Spleen (tissue), 13 donors: ENCODE results near the gene SIPA1. TPM values are rescaled to one million over a fixed set of nuclear protein-coding genes. Genes with fewer than 3 reads are reported as not detected.
A peak's percentile ranks its signal among the peaks of the same experiment; 100 is the strongest.

Source experiments
- DNase-seq: peaks from one replicate; pipeline ENCODE4 v3.0.0-alpha.2; 2020
- H3K27ac ChIP-seq, 8 donors: fragments of 200-600 bp; sonication (generic) in 7 of 8; 1 replicate in 4 of 8; 2 replicates in 4 of 8; pipeline versions ENCODE4 v1.5.0 to v1.8.0; 2016 to 2021; ENCODE audit warnings: inconsistent platforms in 4 of 8, mild to moderate bottlenecking in 4 of 8, moderate library complexity in 1 of 8
- H3K27me3 ChIP-seq, 7 donors: fragments of 200-600 bp; sonication (generic) in 6 of 7; replicated peaks in 1 of 7; 1 replicate in 4 of 7; 2 replicates in 3 of 7; pipeline versions ENCODE4 v1.5.0 to v1.8.0; 2016 to 2021; ENCODE audit warnings: inconsistent platforms in 3 of 7, mild to moderate bottlenecking in 1 of 7
- H3K36me3 ChIP-seq, 6 donors: fragments of 200-600 bp; sonication (generic) in 5 of 6; 1 replicate in 4 of 6; 2 replicates in 2 of 6; pipeline versions ENCODE4 v1.5.0 to v1.8.0; 2016 to 2021; ENCODE audit warnings: inconsistent platforms in 2 of 6
- H3K4me1 ChIP-seq, 6 donors: fragments of 200-600 bp; sonication (generic) in 5 of 6; 1 replicate in 3 of 6; 2 replicates in 3 of 6; pipeline versions ENCODE4 v1.5.0 to v1.8.0; 2016 to 2021; ENCODE audit warnings: inconsistent platforms in 3 of 6
- H3K4me3 ChIP-seq, 8 donors: fragments of 200-600 bp; sonication (generic) in 7 of 8; 1 replicate in 4 of 8; 2 replicates in 4 of 8; pipeline versions ENCODE4 v1.5.0 to v1.8.0; 2016 to 2021; ENCODE audit warnings: inconsistent platforms in 4 of 8, mild to moderate bottlenecking in 4 of 8, moderate library complexity in 2 of 8
- H3K9me3 ChIP-seq, 8 donors: fragments of 200-600 bp; sonication (generic) in 7 of 8; 1 replicate in 4 of 8; 2 replicates in 4 of 8; pipeline versions ENCODE4 v1.5.0 to v1.8.0; 2016 to 2021; ENCODE audit warnings: inconsistent platforms in 4 of 8
- CTCF ChIP-seq, 11 experiments: fragments of 200-600 bp in 7 of 11; fragments of 450-650 bp in 4 of 11; sonication (generic) in 4 of 11; IDR thresholded peaks in 8 of 11; conservative IDR thresholded peaks in 3 of 11; 1 replicate in 7 of 11; 2 replicates in 4 of 11; pipeline versions ENCODE4 v1.4.0 to v1.8.0; 2016 to 2021; ENCODE audit warnings: antibody characterized with exemption in 11 of 11, inconsistent platforms in 4 of 11, mild to moderate bottlenecking in 1 of 11
- POLR2A ChIP-seq, 3 donors: fragments of 450-650 bp; IDR thresholded peaks; one replicate each; pipeline ENCODE4 v1.5.1; 2017; ENCODE audit warnings: antibody characterized with exemption in 3 of 3, mild to moderate bottlenecking in 1 of 3
- POLR2AphosphoS5 ChIP-seq, 3 donors: sonication (generic); formaldehyde crosslinking; IDR thresholded peaks; one replicate each; pipeline ENCODE4 v1.5.1; 2017; ENCODE audit warnings: antibody characterized with exemption in 3 of 3
- WGBS, 5 donors: extraction: QIAGEN DNeasy Blood & Tissue Kit in 3 of 5; methylation state at CpG; one replicate each; pipeline versions ENCODE4 v1.1.5 to v1.1.7; 2013 to 2018; 5-methylcytosine and 5-hydroxymethylcytosine counted together
- intact Hi-C: fragments of 100-400 bp; cut with DNase I; formaldehyde crosslinking; loops from one replicate; pipeline ENCODE4 v1.15.0; 2023; ENCODE audit warnings: low total_unique reads
- long read RNA-seq, 2 donors: transcript quantifications; one replicate each; lab custom pipeline, GENCODE V29; 2026
- polyA plus RNA-seq, 3 donors: library from polyadenylated mRNA; stranded (reverse); fragments of 200-250 nt; gene quantifications; one replicate each; pipeline ENCODE4 v1.2.1, GENCODE V29; 2013
- total RNA-seq, 7 donors: library from RNA; depleted of rRNA in 3 of 7; stranded (reverse); fragments of >200 nt in 3 of 7; fragmentation: NEBNext Ultra II Directional in 4 of 7; extraction: Animal tissue kit (Norgen Biotek cat#: 25700) in 4 of 7; gene quantifications; one replicate each; pipeline versions ENCODE4 v1.1.0 to v1.2.1, GENCODE V29; 2016 to 2021
- donor health status: healthy with polysubstance abuse.
- donor health status: DM: no; HTN: no; CAD: no; lungs with moderate emphysema.
- donor health status: DM: no; HTN: no; CAD: no.
- donor health status: Bipolar disorder and iron deficiency.
- donor health status: healthy.
- donor health status: DM: no; HTN: no; CAD: no.
- donor health status: DM: yes; HTN: yes; CAD: no.

SIPA1 gene, protein sequence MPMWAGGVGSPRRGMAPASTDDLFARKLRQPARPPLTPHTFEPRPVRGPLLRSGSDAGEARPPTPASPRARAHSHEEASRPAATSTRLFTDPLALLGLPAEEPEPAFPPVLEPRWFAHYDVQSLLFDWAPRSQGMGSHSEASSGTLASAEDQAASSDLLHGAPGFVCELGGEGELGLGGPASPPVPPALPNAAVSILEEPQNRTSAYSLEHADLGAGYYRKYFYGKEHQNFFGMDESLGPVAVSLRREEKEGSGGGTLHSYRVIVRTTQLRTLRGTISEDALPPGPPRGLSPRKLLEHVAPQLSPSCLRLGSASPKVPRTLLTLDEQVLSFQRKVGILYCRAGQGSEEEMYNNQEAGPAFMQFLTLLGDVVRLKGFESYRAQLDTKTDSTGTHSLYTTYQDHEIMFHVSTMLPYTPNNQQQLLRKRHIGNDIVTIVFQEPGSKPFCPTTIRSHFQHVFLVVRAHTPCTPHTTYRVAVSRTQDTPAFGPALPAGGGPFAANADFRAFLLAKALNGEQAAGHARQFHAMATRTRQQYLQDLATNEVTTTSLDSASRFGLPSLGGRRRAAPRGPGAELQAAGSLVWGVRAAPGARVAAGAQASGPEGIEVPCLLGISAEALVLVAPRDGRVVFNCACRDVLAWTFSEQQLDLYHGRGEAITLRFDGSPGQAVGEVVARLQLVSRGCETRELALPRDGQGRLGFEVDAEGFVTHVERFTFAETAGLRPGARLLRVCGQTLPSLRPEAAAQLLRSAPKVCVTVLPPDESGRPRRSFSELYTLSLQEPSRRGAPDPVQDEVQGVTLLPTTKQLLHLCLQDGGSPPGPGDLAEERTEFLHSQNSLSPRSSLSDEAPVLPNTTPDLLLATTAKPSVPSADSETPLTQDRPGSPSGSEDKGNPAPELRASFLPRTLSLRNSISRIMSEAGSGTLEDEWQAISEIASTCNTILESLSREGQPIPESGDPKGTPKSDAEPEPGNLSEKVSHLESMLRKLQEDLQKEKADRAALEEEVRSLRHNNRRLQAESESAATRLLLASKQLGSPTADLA
- total RNA-seq (100 to 1,000 TPM; 167 to 308 (median 255) TPM), polyA plus RNA-seq (100 to 1,000 TPM; 269 to 423 (median 327) TPM)
- long read RNA-seq, donor 1, transcript SIPA1-209 (16 exons, 3,521 nt), result major isoform, 9 of 14 reads
- long read RNA-seq, donor 1, partial matches to known transcripts, result 0 of 14 reads
- long read RNA-seq, donor 1, other reads (novel, unspliced or antisense), result 0 of 14 reads
- long read RNA-seq, donor 2, transcript SIPA1-209 (16 exons, 3,521 nt), result major isoform, 9 of 12 reads
- long read RNA-seq, donor 2, partial matches to known transcripts, result 0 of 12 reads
- long read RNA-seq, donor 2, other reads (novel, unspliced or antisense), result 0 of 12 reads

- WGBS, 5 donors, result 3 to 9% (median 4%) methylated on average over 26 to 46 of the region's 46 CpGs
- Histone ChIP-seq H3K36me3 (peaks cover 2 to 67% (median 48%) of the 10 kb centered on the region in 6 donors), H3K4me1 (peaks cover 63 to 96% (median 83%) of the 10 kb centered on the region in 6 donors), H3K4me3 (peak within 1 kb of the TSS; percentile 66 to 95 (median 88)), H3K27me3 (no peaks in the 10 kb centered on the region), H3K9me3 (no peaks in the 10 kb centered on the region), H3K27ac (peak within 1 kb of the TSS; percentile 79 to 99 (median 96))
- intact Hi-C loops, result loop anchor here (10.0 kb wide), 1 partner anchor 67 kb away; no protein-coding TSS in a partner anchor
- TF ChIP-seq CTCF (IDR thresholded peaks at IDR 0.05 in 8 of 11, conservative IDR thresholded peaks at IDR 0.05 in 3 of 11) (peak in 7 of 11 experiments; percentile 29 to 57 (median 51)), POLR2AphosphoS5 (IDR thresholded peaks at IDR 0.05) (peak; percentile 88 to 91 (median 90)), POLR2A (IDR thresholded peaks at IDR 0.05) (peak; percentile 13 to 71 (median 71))
- DNase-seq, result peak; percentile 95
Measured at GRCh38 chr11:65637794-65638419, at the start of gene SIPA1. Gene SIPA1 (plus strand): TSS chr11:65638101. CDS start chr11:65640922, 2,821 bp downstream.

GRCh38 chr11:65588199-65589054, 49.5 kb upstream of the SIPA1 start:
- H3K27ac ChIP-seq, result peak overlapping the region; percentile 65 to 92 (median 82)
- intact Hi-C loops, result loop anchor here (5.0 kb wide), 1 partner anchor 46 kb away; no protein-coding TSS in a partner anchor
- H3K36me3 ChIP-seq, result peaks cover 3 to 92% (median 69%) of the 10 kb centered on the region in 6 donors
- 19 to 31% (median 22%) methylated on average over 10 to 13 of the region's 13 CpGs for WGBS, 5 donors
- no peaks in the 10 kb centered on the region for H3K9me3 ChIP-seq
- H3K27me3 ChIP-seq, result no peaks in the 10 kb centered on the region
- H3K4me1 ChIP-seq, result peaks cover 50 to 96% (median 74%) of the 10 kb centered on the region in 6 donors
- DNase-seq, result peak; percentile 92
- peak overlapping the region in 3 of 8 donors; percentile 3 to 35 (median 14) for H3K4me3 ChIP-seq
- TF ChIP-seq CTCF (IDR thresholded peaks at IDR 0.05 in 8 of 11, conservative IDR thresholded peaks at IDR 0.05 in 3 of 11) (peak; percentile 73 to 89 (median 83)), POLR2AphosphoS5 (IDR thresholded peaks at IDR 0.05) (peak; percentile 58 to 62 (median 60)), POLR2A (IDR thresholded peaks at IDR 0.05) (no peak)
